DOHH2 (cell line): ENCODE data around the gene CENPT.

Experiments
- H3F3A ChIP-seq: fragments of 200-600 bp; sonication (generic), shearing (Covaris generic); 2 replicates; pipeline ENCODE4 v1.6.0; 2016; ENCODE audit warnings: antibody characterized with exemption, mild to moderate bottlenecking; ENCODE audit not compliant: control insufficient read depth, insufficient read depth
- H3K27ac ChIP-seq: fragments of 200-600 bp; sonication (generic); 2 replicates; pipeline ENCODE4 v1.5.1; 2014; ENCODE audit warnings: low read depth, mild to moderate bottlenecking, low read length, moderate library complexity
- H3K27me3 ChIP-seq: fragments of 200-600 bp; sonication (generic); 2 replicates; pipeline ENCODE4 v1.6.1; 2014; ENCODE audit warnings: mild to moderate bottlenecking, low read length, mixed read lengths; ENCODE audit not compliant: control insufficient read depth
- H3K36me3 ChIP-seq: fragments of 200-600 bp; sonication (generic); 2 replicates; pipeline ENCODE4 v1.6.1; 2014; ENCODE audit warnings: mild to moderate bottlenecking, low read length, moderate library complexity, mixed read lengths; ENCODE audit not compliant: control insufficient read depth
- H3K4me1 ChIP-seq: fragments of 200-600 bp; sonication (generic); 2 replicates; pipeline ENCODE4 v1.6.1; 2014; ENCODE audit warnings: mild to moderate bottlenecking, low read length, mixed read lengths; ENCODE audit not compliant: control insufficient read depth
- H3K4me2 ChIP-seq: fragments of 200-600 bp; sonication (generic); 2 replicates; pipeline ENCODE4 v1.6.0; 2014; ENCODE audit warnings: mild to moderate bottlenecking, low read length, moderate library complexity
- H3K4me3 ChIP-seq: fragments of 200-600 bp; sonication (generic); 2 replicates; pipeline ENCODE4 v1.5.1; 2014; ENCODE audit warnings: mild to moderate bottlenecking, low read length, mixed read lengths
- H3K79me2 ChIP-seq: fragments of 200-600 bp; sonication (generic); 2 replicates; pipeline ENCODE4 v1.6.1; 2014; ENCODE audit warnings: mild to moderate bottlenecking, low read length, mixed read lengths; ENCODE audit not compliant: control insufficient read depth
- H3K9me2 ChIP-seq: fragments of 200-600 bp; sonication (generic); replicated peaks from 2 replicates; pipeline ENCODE4 v1.6.1; 2014; ENCODE audit warnings: mild to moderate bottlenecking, low read length, mixed read lengths; ENCODE audit not compliant: control insufficient read depth
- H3K9me3 ChIP-seq: fragments of 200-600 bp; sonication (generic); 2 replicates; pipeline ENCODE4 v1.6.1; 2014; ENCODE audit warnings: antibody characterized with exemption, low read length, mixed read lengths; ENCODE audit not compliant: control insufficient read depth, insufficient read depth
- H4K20me1 ChIP-seq: fragments of 200-600 bp; sonication (generic); 2 replicates; pipeline ENCODE4 v1.6.0; 2014; ENCODE audit warnings: low read depth, mild to moderate bottlenecking, antibody characterized with exemption, low read length, moderate library complexity; ENCODE audit not compliant: control insufficient read depth, insufficient read depth
- CTCF ChIP-seq: fragments of 200-600 bp; sonication (generic); IDR thresholded peaks from one replicate; pipeline ENCODE4 v1.5.1; 2014; ENCODE audit warnings: antibody characterized with exemption, mild to moderate bottlenecking, low read depth, low read length; ENCODE audit not compliant: poor library complexity, severe bottlenecking
- EZH2phosphoT487 ChIP-seq: fragments of 200-600 bp; sonication (generic); IDR thresholded peaks from 2 replicates; pipeline ENCODE4 v1.6.1; 2017; ENCODE audit warnings: borderline replicate concordance, mild to moderate bottlenecking, antibody characterized with exemption, low read length, moderate library complexity, mixed read lengths

Gene CENPT

GRCh38 chr16:67807148-67807682 is 40.3 kb downstream of the CENPT start:
- Histone ChIP-seq H3F3A (no peaks in the 10 kb centered on the region), H3K27me3 (0 out of 2 replicates have a peak, but pooled peaks cover 2% of the 10 kb centered on the region), H3K9me2 (no peaks in the 10 kb centered on the region), H3K4me2 (peak overlapping the region; percentile 83), H3K9me3 (no peaks in the 10 kb centered on the region), H4K20me1 (no peaks in the 10 kb centered on the region), H3K4me1 (peaks cover 31% of the 10 kb centered on the region), H3K79me2 (peaks cover 34% of the 10 kb centered on the region), H3K27ac (no peak overlapping the region), H3K36me3 (peaks cover 20% of the 10 kb centered on the region), H3K4me3 (peak overlapping the region; percentile 94)
- TF ChIP-seq EZH2phosphoT487 (no peak), CTCF (no peak)

- Histone ChIP-seq H3F3A (no peaks in the 10 kb centered on the region), H3K27ac (peak within 1 kb of the TSS; percentile 19; the same call in 1 of the 2 replicates), H4K20me1 (no peaks in the 10 kb centered on the region), H3K79me2 (peaks cover 35% of the 10 kb centered on the region), H3K4me2 (peak within 1 kb of the TSS; percentile 94), H3K27me3 (0 out of 2 replicates have a peak, but pooled peaks cover under 1% of the 10 kb centered on the region), H3K9me3 (no peaks in the 10 kb centered on the region), H3K9me2 (no peaks in the 10 kb centered on the region), H3K4me1 (peaks cover 37% of the 10 kb centered on the region), H3K4me3 (peak within 1 kb of the TSS; percentile 94), H3K36me3 (peaks cover 22% of the 10 kb centered on the region)
- TF ChIP-seq EZH2phosphoT487 (no peak), CTCF (no peak)
Observed at GRCh38 chr16:67806428-67807147, 40.9 kb downstream of the CENPT start, which contains the start of the genes RANBP10 and TSNAXIP1. RANBP10 (minus strand) TSS chr16:67806560; CDS start chr16:67806536, 24 bp downstream. TSNAXIP1 (plus strand) TSS chr16:67806889; CDS start chr16:67807150, 261 bp downstream.

GRCh38 chr16:67805718-67806427 is 41.6 kb downstream of the CENPT start:
- Histone ChIP-seq H3K9me2 (no peaks in the 10 kb centered on the region), H3K4me1 (peaks cover 43% of the 10 kb centered on the region), H3K27ac (peak overlapping the region; percentile 19; the same call in 1 of the 2 replicates), H3K79me2 (peaks cover 42% of the 10 kb centered on the region), H3K4me3 (peak overlapping the region; percentile 94), H3K4me2 (peak overlapping the region; percentile 94), H3K36me3 (peaks cover 28% of the 10 kb centered on the region), H3F3A (0 out of 2 replicates have a peak, but pooled peaks cover 3% of the 10 kb centered on the region), H3K27me3 (no peaks in the 10 kb centered on the region), H3K9me3 (no peaks in the 10 kb centered on the region), H4K20me1 (no peaks in the 10 kb centered on the region)
- TF ChIP-seq EZH2phosphoT487 (no peak), CTCF (no peak)
